ENCODE results near the gene ATP6V0E1.
"Not testable (repeated sequence)": the region's sequence is repeated elsewhere in the genome, so short reads cannot be mapped to it uniquely, and the experiment has no call there.

DNA sequence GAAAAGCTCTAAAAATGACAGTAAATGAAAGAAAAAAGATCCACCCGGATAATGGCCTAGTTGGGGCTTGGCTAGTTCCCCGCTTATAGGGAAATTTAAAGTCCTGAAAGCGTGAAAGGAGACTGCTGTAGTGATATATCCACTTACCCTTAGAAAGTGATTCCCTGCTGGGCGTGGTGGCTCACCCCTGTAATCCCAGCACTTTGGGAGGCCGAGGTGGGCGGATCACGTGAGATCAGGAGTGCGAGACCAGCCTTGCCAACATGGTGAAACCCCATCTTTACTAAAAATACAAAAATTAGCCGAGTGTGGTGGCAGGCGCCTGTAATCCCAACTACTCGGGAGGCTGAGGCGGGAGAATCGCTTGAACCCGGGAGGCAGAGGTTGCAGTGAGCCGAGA lies 33.5 kb downstream of the ATP6V0E1 start:
- TF ChIP-seq, protein P1, sequence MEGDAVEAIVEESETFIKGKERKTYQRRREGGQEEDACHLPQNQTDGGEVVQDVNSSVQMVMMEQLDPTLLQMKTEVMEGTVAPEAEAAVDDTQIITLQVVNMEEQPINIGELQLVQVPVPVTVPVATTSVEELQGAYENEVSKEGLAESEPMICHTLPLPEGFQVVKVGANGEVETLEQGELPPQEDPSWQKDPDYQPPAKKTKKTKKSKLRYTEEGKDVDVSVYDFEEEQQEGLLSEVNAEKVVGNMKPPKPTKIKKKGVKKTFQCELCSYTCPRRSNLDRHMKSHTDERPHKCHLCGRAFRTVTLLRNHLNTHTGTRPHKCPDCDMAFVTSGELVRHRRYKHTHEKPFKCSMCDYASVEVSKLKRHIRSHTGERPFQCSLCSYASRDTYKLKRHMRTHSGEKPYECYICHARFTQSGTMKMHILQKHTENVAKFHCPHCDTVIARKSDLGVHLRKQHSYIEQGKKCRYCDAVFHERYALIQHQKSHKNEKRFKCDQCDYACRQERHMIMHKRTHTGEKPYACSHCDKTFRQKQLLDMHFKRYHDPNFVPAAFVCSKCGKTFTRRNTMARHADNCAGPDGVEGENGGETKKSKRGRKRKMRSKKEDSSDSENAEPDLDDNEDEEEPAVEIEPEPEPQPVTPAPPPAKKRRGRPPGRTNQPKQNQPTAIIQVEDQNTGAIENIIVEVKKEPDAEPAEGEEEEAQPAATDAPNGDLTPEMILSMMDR (conservative IDR thresholded peaks at IDR 0.05; ENCODE audit: low read length) = not testable (repeated sequence)
- TF ChIP-seq EZH2phosphoT487 (IDR thresholded peaks at IDR 0.05; ENCODE audit: borderline replicate concordance) = not testable (repeated sequence)

Data from Loucy (cell line).